Measurements from ENCODE around the gene PACRG.

- TF ChIP-seq CTCF (optimal IDR thresholded peaks at IDR 0.05 in 1 of 3, IDR thresholded peaks at IDR 0.05 in 1 of 3, conservative IDR thresholded peaks at IDR 0.05 in 1 of 3; ENCODE audit: extremely low read depth in 1 of 3, insufficient read depth in 2 of 3, low read length in 3 of 3) (no peak), EZH2 (IDR thresholded peaks at IDR 0.05; ENCODE audit: low read length) (no peak)
These were observed 185.4 kb downstream of the PACRG start for GRCh38 chr6:162913206-162913605.
